HepG2 (cell line): ENCODE results near the gene CXCR5. TPM values are rescaled to one million over a fixed set of nuclear protein-coding genes. Genes with fewer than 3 reads are reported as not detected.
A peak's percentile ranks its signal among the peaks of the same experiment; 100 is the strongest.

Experiments used
- AHR ChIP-seq: IDR thresholded peaks from 2 replicates; pipeline ENCODE4 v1.6.1; 2018; ENCODE audit warnings: missing genetic modification reagents, missing compliant biosample characterization
- CEBPZ ChIP-seq: IDR thresholded peaks from 2 replicates; pipeline ENCODE4 v1.6.1; 2012; ENCODE audit warnings: low read length, improper control_type of control experiment
- FLYWCH1 ChIP-seq: sonication (generic); formaldehyde crosslinking; IDR thresholded peaks from 2 replicates; pipeline ENCODE4 v1.8.1; 2023; ENCODE audit warnings: mild to moderate bottlenecking, missing genetic modification reagents
- FOXP4 ChIP-seq: sonication (generic); formaldehyde crosslinking; IDR thresholded peaks from 2 replicates; pipeline ENCODE4 v1.4.0; 2020; ENCODE audit warnings: missing genetic modification reagents
- IKZF1 ChIP-seq: fragments of 450-650 bp; IDR thresholded peaks from 2 replicates; pipeline ENCODE4 v1.7.1; 2016
- KMT2B ChIP-seq: IDR thresholded peaks from 2 replicates; pipeline ENCODE4 v1.6.1; 2016; ENCODE audit warnings: missing genetic modification reagents, missing compliant biosample characterization
- ZKSCAN5 ChIP-seq: sonication (generic); formaldehyde crosslinking; IDR thresholded peaks from 2 replicates; pipeline ENCODE4 v1.5.1; 2020; ENCODE audit warnings: mild to moderate bottlenecking, missing genetic modification reagents
- ZNF543 ChIP-seq: sonication (generic); formaldehyde crosslinking; IDR thresholded peaks from 2 replicates; pipeline ENCODE4 v1.4.0; 2020; ENCODE audit warnings: mild to moderate bottlenecking, missing genetic modification reagents
- ZNF609 ChIP-seq: sonication (generic); formaldehyde crosslinking; IDR thresholded peaks from 2 replicates; pipeline ENCODE4 v1.4.0; 2020; ENCODE audit warnings: mild to moderate bottlenecking, missing genetic modification reagents, borderline replicate concordance
- ZNF737 ChIP-seq: sonication (generic); formaldehyde crosslinking; IDR thresholded peaks from 2 replicates; pipeline ENCODE4 v1.5.0; 2020; ENCODE audit warnings: missing genetic modification reagents, mild to moderate bottlenecking, borderline replicate concordance
- polyA plus RNA-seq, 8 experiments: library from polyadenylated mRNA; depleted of rRNA in 3 of 8; stranded (reverse) in 7 of 8; unstranded in 1 of 8; fragments of >200 nt; fragmentation: Illumina TruSeq in 4 of 8; extraction: Trizol in 4 of 8; gene quantifications; 2 replicates each; pipeline versions ENCODE4 v1.2.1 to v1.2.3, GENCODE V29; 2011 to 2016; ENCODE audit warnings: low read depth in 4 of 8, missing spikeins in 1 of 8, mixed read lengths in 1 of 8; ENCODE audit not compliant: insufficient read depth in 1 of 8
- total RNA-seq, 5 experiments: library from RNA; depleted of rRNA; stranded (reverse); fragments of >200 nt; fragmentation: Illumina TruSeq; extraction: Trizol; gene quantifications; 2 replicates each; pipeline ENCODE4 v1.2.3, GENCODE V29; 2016; ENCODE audit warnings: low read depth in 1 of 5
- TF ChIP-seq, protein P1 (sequence below): sonication (generic); formaldehyde crosslinking; IDR thresholded peaks from 2 replicates; pipeline ENCODE4 v1.9.0; 2022; ENCODE audit warnings: missing genetic modification reagents, mild to moderate bottlenecking, borderline replicate concordance

CXCR5 gene
- total and polyA plus RNA-seq, 2 of the 13 experiments (the other 11 are each of a cell fraction or from before 2014, with no cell fraction given), result not detected

DNA sequence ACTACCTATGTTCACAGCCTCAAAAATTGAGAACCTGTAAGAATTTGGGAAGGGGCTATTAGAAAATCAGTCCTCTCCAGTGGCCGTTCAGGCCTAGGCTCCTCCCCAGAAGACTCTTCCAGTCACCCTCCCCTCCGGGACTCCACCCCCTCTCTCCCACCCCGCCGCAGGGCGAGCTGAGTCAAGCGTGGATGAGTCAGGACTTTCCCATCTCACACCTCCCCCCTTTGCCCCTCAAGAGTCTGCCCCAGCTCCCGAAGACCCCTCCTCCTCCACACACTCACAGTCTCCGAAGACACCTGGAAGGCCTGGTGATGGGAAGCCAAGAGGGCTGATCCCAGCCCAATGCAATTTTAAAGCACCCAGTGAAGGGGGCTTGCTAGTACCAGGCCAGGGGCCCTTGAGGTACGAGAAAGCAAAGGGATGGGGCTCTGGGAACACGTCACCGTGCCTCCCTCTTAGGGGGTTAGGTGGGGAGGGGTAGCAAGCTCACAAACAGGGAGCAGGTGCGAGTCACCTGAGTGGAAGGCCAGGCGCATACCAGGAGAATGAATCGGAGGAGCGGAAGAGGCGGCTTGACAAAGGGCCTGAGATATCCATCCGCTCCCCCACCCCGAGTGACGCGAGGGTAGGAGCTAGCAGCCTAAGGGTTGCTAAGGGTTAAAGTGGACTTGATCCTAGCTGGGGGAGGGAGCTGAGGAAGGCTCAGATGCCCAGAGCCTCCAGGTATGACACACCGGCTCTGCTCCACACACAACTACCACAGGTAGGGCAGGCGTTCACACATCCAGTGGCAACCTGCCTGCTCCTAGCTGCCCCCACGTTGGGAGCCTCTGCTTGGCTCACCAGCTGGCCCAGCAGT lies 28.4 kb downstream of the CXCR5 start (continued):
- no peak for TF ChIP-seq ZKSCAN5 (CRISPR knock-in tag)
- TF ChIP-seq FOXP4 (CRISPR knock-in tag), result no peak
- TF ChIP-seq CEBPZ, result no peak
- TF ChIP-seq KMT2B (CRISPR knock-in tag), result no peak
- no peak for TF ChIP-seq AHR (CRISPR knock-in tag)
- no peak; the same call in 1 of the 2 replicates for TF ChIP-seq ZNF609
- TF ChIP-seq, protein P1, sequence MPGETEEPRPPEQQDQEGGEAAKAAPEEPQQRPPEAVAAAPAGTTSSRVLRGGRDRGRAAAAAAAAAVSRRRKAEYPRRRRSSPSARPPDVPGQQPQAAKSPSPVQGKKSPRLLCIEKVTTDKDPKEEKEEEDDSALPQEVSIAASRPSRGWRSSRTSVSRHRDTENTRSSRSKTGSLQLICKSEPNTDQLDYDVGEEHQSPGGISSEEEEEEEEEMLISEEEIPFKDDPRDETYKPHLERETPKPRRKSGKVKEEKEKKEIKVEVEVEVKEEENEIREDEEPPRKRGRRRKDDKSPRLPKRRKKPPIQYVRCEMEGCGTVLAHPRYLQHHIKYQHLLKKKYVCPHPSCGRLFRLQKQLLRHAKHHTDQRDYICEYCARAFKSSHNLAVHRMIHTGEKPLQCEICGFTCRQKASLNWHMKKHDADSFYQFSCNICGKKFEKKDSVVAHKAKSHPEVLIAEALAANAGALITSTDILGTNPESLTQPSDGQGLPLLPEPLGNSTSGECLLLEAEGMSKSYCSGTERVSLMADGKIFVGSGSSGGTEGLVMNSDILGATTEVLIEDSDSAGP (CRISPR knock-in tag), result no peak; the same call in 1 of the 2 replicates
- TF ChIP-seq IKZF1, result no peak
- TF ChIP-seq ZNF543, result 0 out of 2 replicates have a peak, but pooled peaks have one; percentile 41
- TF ChIP-seq FLYWCH1 (CRISPR knock-in tag), result no peak
- TF ChIP-seq ZNF737 (CRISPR knock-in tag), result no peak
